Measurements from ENCODE around the gene SECISBP2L.

The SECISBP2L gene

GRCh38 chr15:48989170-48989569 is 57.1 kb downstream of the SECISBP2L start:
- in situ Hi-C loops (cut with MboI; ENCODE audit: low pct_unique_long_range_greater_than_20kb, low sequenced_read_pairs, unreplicated experiment), result no loop called here
- no peak for DNase-seq (ENCODE audit: low spot score)
- no peak for TF ChIP-seq CTCF (IDR thresholded peaks at IDR 0.05; ENCODE audit: extremely low read depth, insufficient read depth, missing control alignments)

- no peak for DNase-seq (ENCODE audit: low spot score)
- in situ Hi-C loops (cut with MboI; ENCODE audit: low pct_unique_long_range_greater_than_20kb, low sequenced_read_pairs, unreplicated experiment), result no loop called here
- TF ChIP-seq CTCF (IDR thresholded peaks at IDR 0.05; ENCODE audit: extremely low read depth, insufficient read depth, missing control alignments), result no peak
These were observed 59.1 kb downstream of the SECISBP2L start for GRCh38 chr15:48987142-48987541.

- DNase-seq (ENCODE audit: low spot score), result no peak
- in situ Hi-C loops (cut with MboI; ENCODE audit: low pct_unique_long_range_greater_than_20kb, low sequenced_read_pairs, unreplicated experiment), result no loop called here
- no peak for TF ChIP-seq CTCF (IDR thresholded peaks at IDR 0.05; ENCODE audit: extremely low read depth, insufficient read depth, missing control alignments)
These were observed 60.0 kb downstream of the SECISBP2L start for GRCh38 chr15:48986240-48986639.

- in situ Hi-C loops (cut with MboI; ENCODE audit: low pct_unique_long_range_greater_than_20kb, low sequenced_read_pairs, unreplicated experiment), result no loop called here
- no peak for TF ChIP-seq CTCF (IDR thresholded peaks at IDR 0.05; ENCODE audit: extremely low read depth, insufficient read depth, missing control alignments)
- DNase-seq (ENCODE audit: low spot score), result no peak
These were observed 60.7 kb downstream of the SECISBP2L start for GRCh38 chr15:48985516-48985915.

- TF ChIP-seq CTCF (IDR thresholded peaks at IDR 0.05; ENCODE audit: extremely low read depth, insufficient read depth, missing control alignments), result no peak
- DNase-seq (ENCODE audit: low spot score), result no peak
- in situ Hi-C loops (cut with MboI; ENCODE audit: low pct_unique_long_range_greater_than_20kb, low sequenced_read_pairs, unreplicated experiment), result no loop called here
These were observed 61.4 kb downstream of the SECISBP2L start for GRCh38 chr15:48984811-48985352.

GRCh38 chr15:48984021-48984710 is 62.1 kb downstream of the SECISBP2L start:
- no peak for TF ChIP-seq CTCF (IDR thresholded peaks at IDR 0.05; ENCODE audit: extremely low read depth, insufficient read depth, missing control alignments)
- no peak for DNase-seq (ENCODE audit: low spot score)

More at GRCh38 chr15:48984021-48984710, 62.1 kb downstream of the SECISBP2L start:
- in situ Hi-C loops (cut with MboI; ENCODE audit: low pct_unique_long_range_greater_than_20kb, low sequenced_read_pairs, unreplicated experiment), result no loop called here
